Amygdala (tissue), 56 donors: ENCODE measurements around the gene PIGQ.
A peak's percentile ranks its signal among the peaks of the same experiment; 100 is the strongest.

Source experiments
- DNase-seq, 56 donors: peaks; one replicate each; lab custom pipeline; 2025; lab: John Stamatoyannopoulos, UW

PIGQ gene

GRCh38 chr16:625117-625976 is 55.6 kb downstream of the PIGQ start:
- DNase-seq: no peak

- no peak for DNase-seq
Measured at GRCh38 chr16:625977-626765, 56.4 kb downstream of the PIGQ start.

GRCh38 chr16:626787-627453 is 57.2 kb downstream of the PIGQ start:
- peak in 11 of 56 donors; percentile 12 to 35 (median 18) for DNase-seq

GRCh38 chr16:627454-628239 is 57.9 kb downstream of the PIGQ start:
- peak in 1 of 56 donors; percentile 46 for DNase-seq

GRCh38 chr16:628321-629061 is 58.7 kb downstream of the PIGQ start:
- DNase-seq: no peak

GRCh38 chr16:629185-629832 is 59.5 kb downstream of the PIGQ start:
- DNase-seq: no peak

GRCh38 chr16:629833-630248 is 60.1 kb downstream of the PIGQ start:
- DNase-seq: no peak

GRCh38 chr16:630249-630814 is 60.6 kb downstream of the PIGQ start:
- DNase-seq: no peak

GRCh38 chr16:630815-631405 is 61.1 kb downstream of the PIGQ start, which contains the start of gene WFIKKN1:
Gene WFIKKN1 (plus strand): TSS chr16:630985. CDS start chr16:631254, 269 bp downstream.
- peak in 2 of 56 donors; percentile 32 to 44 for DNase-seq

- no peak for DNase-seq
Measured at GRCh38 chr16:631808-632358, 62.1 kb downstream of the PIGQ start.

- DNase-seq: no peak
Measured at GRCh38 chr16:632486-633335, 62.9 kb downstream of the PIGQ start.

- DNase-seq: no peak
Measured at GRCh38 chr16:633336-634050, 63.7 kb downstream of the PIGQ start.
